OCI-LY1 (cell line): ENCODE results near the gene MYO5C.

ENCODE experiments used
- H2AFZ ChIP-seq: fragments of 200-600 bp; sonication (generic), shearing (Covaris generic); 2 replicates; pipeline ENCODE4 v1.6.0; 2014; ENCODE audit warnings: antibody characterized with exemption, mild to moderate bottlenecking, low read length
- H3F3A ChIP-seq: fragments of 200-600 bp; sonication (generic), shearing (Covaris generic); 2 replicates; pipeline ENCODE4 v1.6.0; 2014; ENCODE audit warnings: mild to moderate bottlenecking, antibody characterized with exemption, low read length, moderate library complexity; ENCODE audit not compliant: insufficient read depth
- H3K27ac ChIP-seq: fragments of 200-600 bp; sonication (generic); 2 replicates; pipeline ENCODE4 v1.5.1; 2014; ENCODE audit warnings: low read length, mixed run types, mild to moderate bottlenecking, low read depth; ENCODE audit not compliant: poor library complexity, severe bottlenecking
- H3K27me3 ChIP-seq: fragments of 200-600 bp; sonication (generic); 2 replicates; pipeline ENCODE4 v1.6.0; 2014; ENCODE audit warnings: antibody characterized with exemption, mild to moderate bottlenecking, low read length, moderate library complexity; ENCODE audit not compliant: insufficient read depth
- H3K36me3 ChIP-seq: fragments of 200-600 bp; sonication (generic); 2 replicates; pipeline ENCODE4 v1.6.1; 2014; ENCODE audit warnings: mild to moderate bottlenecking, antibody characterized with exemption, low read length, moderate library complexity, mixed read lengths; ENCODE audit not compliant: insufficient read depth
- H3K4me1 ChIP-seq: fragments of 200-600 bp; sonication (generic); 2 replicates; pipeline ENCODE4 v1.5.1; 2014; ENCODE audit warnings: mild to moderate bottlenecking, low read length, moderate library complexity; ENCODE audit not compliant: insufficient read depth, severe bottlenecking
- H3K4me2 ChIP-seq: fragments of 200-600 bp; sonication (generic), shearing (Covaris generic); 2 replicates; pipeline ENCODE4 v1.6.1; 2014; ENCODE audit warnings: low read length
- H3K4me3 ChIP-seq: fragments of 200-600 bp; sonication (generic); 2 replicates; pipeline ENCODE4 v1.5.1; 2014; ENCODE audit warnings: low read length, low read depth, mild to moderate bottlenecking, mixed read lengths; ENCODE audit not compliant: poor library complexity, severe bottlenecking
- H3K79me2 ChIP-seq: fragments of 200-600 bp; shearing (Covaris generic); 2 replicates; pipeline ENCODE4 v1.6.1; 2016; ENCODE audit warnings: mixed run types, low read length, mixed read lengths; ENCODE audit not compliant: insufficient read depth
- H3K9ac ChIP-seq: fragments of 200-600 bp; sonication (generic), shearing (Covaris generic); 2 replicates; pipeline ENCODE4 v1.6.1; 2014; ENCODE audit warnings: mild to moderate bottlenecking, low read length, mixed read lengths
- H3K9me2 ChIP-seq: fragments of 200-600 bp; sonication (generic), shearing (Covaris generic); 2 replicates; pipeline ENCODE4 v1.6.1; 2014; ENCODE audit warnings: low read depth, mild to moderate bottlenecking, low read length, mixed read lengths
- H3K9me3 ChIP-seq: fragments of 200-600 bp; shearing (Covaris generic); 2 replicates; pipeline ENCODE4 v1.6.1; 2014; ENCODE audit warnings: low read length, mixed read lengths
- H4K20me1 ChIP-seq: fragments of 200-600 bp; sonication (generic), shearing (Covaris generic); 2 replicates; pipeline ENCODE4 v1.6.0; 2016; ENCODE audit warnings: mild to moderate bottlenecking, low read length; ENCODE audit not compliant: insufficient read depth
- CTCF ChIP-seq: fragments of 200-600 bp; sonication (generic), shearing (Covaris generic); IDR thresholded peaks from 2 replicates; pipeline ENCODE4 v1.5.1; 2017; ENCODE audit warnings: mild to moderate bottlenecking, antibody characterized with exemption, low read length, moderate library complexity, mixed read lengths
- EZH2 ChIP-seq: fragments of 200-600 bp; sonication (generic), shearing (Covaris generic); IDR thresholded peaks from 2 replicates; pipeline ENCODE4 v1.8.0; 2017; ENCODE audit warnings: borderline replicate concordance, mixed run types, mild to moderate bottlenecking, antibody characterized with exemption, low read length, moderate library complexity, mixed read lengths

Gene MYO5C

GRCh38 chr15:52164631-52165265 lies 130.9 kb downstream of the MYO5C start:
- peak overlapping the region; percentile 77 for H3K27ac ChIP-seq
- no peaks in the 10 kb centered on the region for H3K27me3 ChIP-seq
- H3K9me3 ChIP-seq = no peaks in the 10 kb centered on the region
- peaks cover 30% of the 10 kb centered on the region for H3K79me2 ChIP-seq
- H3K36me3 ChIP-seq = peaks cover 22% of the 10 kb centered on the region; the same call in 1 of the 2 replicates
- H3K4me2 ChIP-seq = peak overlapping the region; percentile 54
- H3K9me2 ChIP-seq = no peaks in the 10 kb centered on the region
- TF ChIP-seq EZH2 (no peak), CTCF (no peak)
- H3K4me1 ChIP-seq = peaks cover 39% of the 10 kb centered on the region
- H2AFZ ChIP-seq = no peak overlapping the region
- H3K4me3 ChIP-seq = peak overlapping the region; percentile 6
- peaks cover 4% of the 10 kb centered on the region; the same call in 1 of the 2 replicates for H3F3A ChIP-seq
- H4K20me1 ChIP-seq = no peaks in the 10 kb centered on the region
- H3K9ac ChIP-seq = peak overlapping the region; percentile 32

- Histone ChIP-seq H3K4me2 (no peak overlapping the region), H3K27ac (no peak overlapping the region), H3K4me3 (no peak overlapping the region), H2AFZ (no peak overlapping the region), H3K9ac (no peak overlapping the region), H3K27me3 (no peaks in the 10 kb centered on the region), H3K9me2 (no peaks in the 10 kb centered on the region), H3K9me3 (no peaks in the 10 kb centered on the region), H3F3A (peaks cover 4% of the 10 kb centered on the region; the same call in 1 of the 2 replicates), H3K4me1 (peaks cover 39% of the 10 kb centered on the region), H3K79me2 (peaks cover 29% of the 10 kb centered on the region), H4K20me1 (no peaks in the 10 kb centered on the region), H3K36me3 (peaks cover 31% of the 10 kb centered on the region; the same call in 1 of the 2 replicates)
- TF ChIP-seq CTCF (peak; percentile 73), EZH2 (no peak)
Measured at GRCh38 chr15:52163321-52164190, 132.0 kb downstream of the MYO5C start.

- Histone ChIP-seq H3K79me2 (peaks cover 23% of the 10 kb centered on the region), H3F3A (peaks cover 4% of the 10 kb centered on the region; the same call in 1 of the 2 replicates), H3K4me1 (peaks cover 37% of the 10 kb centered on the region), H3K27ac (no peak overlapping the region), H2AFZ (no peak overlapping the region), H3K9me3 (no peaks in the 10 kb centered on the region), H3K9ac (no peak overlapping the region), H3K9me2 (no peaks in the 10 kb centered on the region), H3K36me3 (peaks cover 31% of the 10 kb centered on the region; the same call in 1 of the 2 replicates), H3K4me2 (no peak overlapping the region), H3K27me3 (no peaks in the 10 kb centered on the region), H4K20me1 (no peaks in the 10 kb centered on the region), H3K4me3 (no peak overlapping the region)
- TF ChIP-seq EZH2 = no peak
Measured at GRCh38 chr15:52162876-52163275, 132.7 kb downstream of the MYO5C start.
